ENCODE data around the gene TEX38.
"Not testable (repeated sequence)": the region's sequence is repeated elsewhere in the genome, so short reads cannot be mapped to it uniquely, and the experiment has no call there.

Gene TEX38

GRCh38 chr1:46689356-46689755 lies 17.7 kb downstream of the TEX38 start:
- H3K4me3 ChIP-seq (ENCODE audit: extremely low read depth, insufficient read depth, low read length, poor library complexity, severe bottlenecking) = no peak overlapping the region
- H3K9me3 ChIP-seq (ENCODE audit: control insufficient read depth, low read length) = no peaks in the 10 kb centered on the region
- H3K36me3 ChIP-seq (ENCODE audit: control insufficient read depth, insufficient read depth, low read length) = peaks cover 77% of the 10 kb centered on the region
- H3K27ac ChIP-seq (ENCODE audit: low read depth, low read length, severe bottlenecking) = no peak overlapping the region
- no peaks in the 10 kb centered on the region for H3K4me1 ChIP-seq (ENCODE audit: control insufficient read depth, insufficient read depth, low read length, poor library complexity, severe bottlenecking)
- 89 to 100% methylated on average over 1 of the region's 2 CpGs for WGBS, 2 experiments (ENCODE audit: insufficient coverage in 2 of 2)

GRCh38 chr1:46689897-46690296 lies 18.2 kb downstream of the TEX38 start:
- whole genome bisulfite sequencing, 2 experiments (ENCODE audit: insufficient coverage in 2 of 2) = 67 to 100% methylated on average over 1 of the region's 1 CpG
- no peaks in the 10 kb centered on the region for H3K9me3 ChIP-seq (ENCODE audit: control insufficient read depth, low read length)
- peaks cover 71% of the 10 kb centered on the region for H3K36me3 ChIP-seq (ENCODE audit: control insufficient read depth, insufficient read depth, low read length)
- no peak overlapping the region for H3K4me3 ChIP-seq (ENCODE audit: extremely low read depth, insufficient read depth, low read length, poor library complexity, severe bottlenecking)
- no peak overlapping the region for H3K27ac ChIP-seq (ENCODE audit: low read depth, low read length, severe bottlenecking)
- H3K4me1 ChIP-seq (ENCODE audit: control insufficient read depth, insufficient read depth, low read length, poor library complexity, severe bottlenecking) = no peaks in the 10 kb centered on the region

GRCh38 chr1:46690931-46691421 lies 19.3 kb downstream of the TEX38 start:
- Histone ChIP-seq H3K4me1 (ENCODE audit: control insufficient read depth, insufficient read depth, low read length, poor library complexity, severe bottlenecking) (no peaks in the 10 kb centered on the region), H3K4me3 (ENCODE audit: extremely low read depth, insufficient read depth, low read length, poor library complexity, severe bottlenecking) (no peak overlapping the region), H3K9me3 (ENCODE audit: control insufficient read depth, low read length) (no peaks in the 10 kb centered on the region), H3K36me3 (ENCODE audit: control insufficient read depth, insufficient read depth, low read length) (peaks cover 81% of the 10 kb centered on the region), H3K27ac (ENCODE audit: low read depth, low read length, severe bottlenecking) (no peak overlapping the region)
- 72 to 75% methylated on average over 1 to 2 of the region's 2 CpGs for WGBS, 2 experiments (ENCODE audit: insufficient coverage in 2 of 2)

- WGBS, 2 experiments (ENCODE audit: insufficient coverage in 2 of 2) = 100% methylated on average over 1 of the region's 6 CpGs; no CpG with 5 or more reads in 1 of the 2 experiments
- Histone ChIP-seq H3K27ac (ENCODE audit: low read depth, low read length, severe bottlenecking) (no peak overlapping the region), H3K36me3 (ENCODE audit: control insufficient read depth, insufficient read depth, low read length) (peaks cover 81% of the 10 kb centered on the region), H3K9me3 (ENCODE audit: control insufficient read depth, low read length) (no peaks in the 10 kb centered on the region), H3K4me3 (ENCODE audit: extremely low read depth, insufficient read depth, low read length, poor library complexity, severe bottlenecking) (no peak overlapping the region), H3K4me1 (ENCODE audit: control insufficient read depth, insufficient read depth, low read length, poor library complexity, severe bottlenecking) (no peaks in the 10 kb centered on the region)
Measured at GRCh38 chr1:46691997-46692790, 20.5 kb downstream of the TEX38 start.

GRCh38 chr1:46692811-46693770 lies 21.4 kb downstream of the TEX38 start:
- H3K9me3 ChIP-seq (ENCODE audit: control insufficient read depth, low read length) = no peaks in the 10 kb centered on the region
- H3K4me1 ChIP-seq (ENCODE audit: control insufficient read depth, insufficient read depth, low read length, poor library complexity, severe bottlenecking) = no peaks in the 10 kb centered on the region
- WGBS, 2 experiments (ENCODE audit: insufficient coverage in 2 of 2) = 88 to 89% methylated on average over 1 to 2 of the region's 3 CpGs
- peaks cover 77% of the 10 kb centered on the region for H3K36me3 ChIP-seq (ENCODE audit: control insufficient read depth, insufficient read depth, low read length)
- no peak overlapping the region for H3K27ac ChIP-seq (ENCODE audit: low read depth, low read length, severe bottlenecking)
- no peak overlapping the region for H3K4me3 ChIP-seq (ENCODE audit: extremely low read depth, insufficient read depth, low read length, poor library complexity, severe bottlenecking)

GRCh38 chr1:46694676-46695075 lies 23.0 kb downstream of the TEX38 start:
- no CpG with 5 or more reads among the region's 4 CpGs for WGBS, 2 experiments (ENCODE audit: insufficient coverage in 2 of 2)
- H3K4me3 ChIP-seq (ENCODE audit: extremely low read depth, insufficient read depth, low read length, poor library complexity, severe bottlenecking); H3K4me1 ChIP-seq (ENCODE audit: control insufficient read depth, insufficient read depth, low read length, poor library complexity, severe bottlenecking); H3K27ac ChIP-seq (ENCODE audit: low read depth, low read length, severe bottlenecking); H3K9me3 ChIP-seq (ENCODE audit: control insufficient read depth, low read length): not testable (repeated sequence)
- peaks cover 66% of the 10 kb centered on the region for H3K36me3 ChIP-seq (ENCODE audit: control insufficient read depth, insufficient read depth, low read length)

- H3K27ac ChIP-seq (ENCODE audit: low read depth, low read length, severe bottlenecking) = no peak overlapping the region
- no peak overlapping the region for H3K4me3 ChIP-seq (ENCODE audit: extremely low read depth, insufficient read depth, low read length, poor library complexity, severe bottlenecking)
- 90 to 100% methylated on average over 2 of the region's 2 CpGs for WGBS, 2 experiments (ENCODE audit: insufficient coverage in 2 of 2)
- H3K4me1 ChIP-seq (ENCODE audit: control insufficient read depth, insufficient read depth, low read length, poor library complexity, severe bottlenecking) = no peaks in the 10 kb centered on the region
- H3K9me3 ChIP-seq (ENCODE audit: control insufficient read depth, low read length) = no peaks in the 10 kb centered on the region
- peaks cover 55% of the 10 kb centered on the region for H3K36me3 ChIP-seq (ENCODE audit: control insufficient read depth, insufficient read depth, low read length)
Measured at GRCh38 chr1:46697053-46697452, 25.4 kb downstream of the TEX38 start.

- Histone ChIP-seq H3K9me3 (ENCODE audit: control insufficient read depth, low read length) (no peaks in the 10 kb centered on the region), H3K36me3 (ENCODE audit: control insufficient read depth, insufficient read depth, low read length) (peaks cover 68% of the 10 kb centered on the region), H3K4me3 (ENCODE audit: extremely low read depth, insufficient read depth, low read length, poor library complexity, severe bottlenecking) (no peak overlapping the region), H3K4me1 (ENCODE audit: control insufficient read depth, insufficient read depth, low read length, poor library complexity, severe bottlenecking) (no peaks in the 10 kb centered on the region), H3K27ac (ENCODE audit: low read depth, low read length, severe bottlenecking) (no peak overlapping the region)
- 41 to 67% methylated on average over 1 to 2 of the region's 3 CpGs for WGBS, 2 experiments (ENCODE audit: insufficient coverage in 2 of 2)
Measured at GRCh38 chr1:46699666-46700065, 28.0 kb downstream of the TEX38 start.

- WGBS, 2 experiments (ENCODE audit: insufficient coverage in 2 of 2) = 96 to 100% methylated on average over 1 to 3 of the region's 3 CpGs
- peaks cover 75% of the 10 kb centered on the region for H3K36me3 ChIP-seq (ENCODE audit: control insufficient read depth, insufficient read depth, low read length)
- no peak overlapping the region for H3K27ac ChIP-seq (ENCODE audit: low read depth, low read length, severe bottlenecking)
- no peak overlapping the region for H3K4me3 ChIP-seq (ENCODE audit: extremely low read depth, insufficient read depth, low read length, poor library complexity, severe bottlenecking)
- H3K9me3 ChIP-seq (ENCODE audit: control insufficient read depth, low read length) = no peaks in the 10 kb centered on the region
- H3K4me1 ChIP-seq (ENCODE audit: control insufficient read depth, insufficient read depth, low read length, poor library complexity, severe bottlenecking) = no peaks in the 10 kb centered on the region
Measured at GRCh38 chr1:46703927-46704641, 32.4 kb downstream of the TEX38 start.

- H3K4me3 ChIP-seq (ENCODE audit: extremely low read depth, insufficient read depth, low read length, poor library complexity, severe bottlenecking) = no peak overlapping the region
- H3K27ac ChIP-seq (ENCODE audit: low read depth, low read length, severe bottlenecking) = no peak overlapping the region
- H3K36me3 ChIP-seq (ENCODE audit: control insufficient read depth, insufficient read depth, low read length) = peaks cover 85% of the 10 kb centered on the region
- no peaks in the 10 kb centered on the region for H3K4me1 ChIP-seq (ENCODE audit: control insufficient read depth, insufficient read depth, low read length, poor library complexity, severe bottlenecking)
- H3K9me3 ChIP-seq (ENCODE audit: control insufficient read depth, low read length) = no peaks in the 10 kb centered on the region
- WGBS, 2 experiments (ENCODE audit: insufficient coverage in 2 of 2) = 91 to 94% methylated on average over 5 to 9 of the region's 9 CpGs
Measured at GRCh38 chr1:46705408-46705807, 33.8 kb downstream of the TEX38 start.

All from mesodermal cell (in vitro differentiated cells).